Transverse colon (tissue), 4 donors: ENCODE results near the gene KCNC4.

Experiments used
- CTCF ChIP-seq, 5 experiments: fragments of 200-600 bp in 3 of 5; fragments of 450-650 bp in 2 of 5; sonication (generic) in 3 of 5; IDR thresholded peaks; 1 replicate in 2 of 5; 2 replicates in 3 of 5; pipeline ENCODE4 v1.5.1; 2016 to 2017; ENCODE audit warnings: antibody characterized with exemption in 5 of 5, inconsistent platforms in 3 of 5, mild to moderate bottlenecking in 2 of 5, moderate library complexity in 1 of 5
- EP300 ChIP-seq: sonication (generic); formaldehyde crosslinking; IDR thresholded peaks from one replicate; pipeline ENCODE4 v1.6.1; 2017; ENCODE audit warnings: antibody characterized with exemption, low read depth
- POLR2A ChIP-seq: fragments of 450-650 bp; IDR thresholded peaks from one replicate; pipeline ENCODE4 v1.6.1; 2016; ENCODE audit warnings: antibody characterized with exemption, mild to moderate bottlenecking, moderate library complexity
- POLR2AphosphoS5 ChIP-seq, 3 donors: sonication (generic); formaldehyde crosslinking; IDR thresholded peaks; one replicate each; pipeline ENCODE4 v1.6.1; 2016; ENCODE audit warnings: antibody characterized with exemption in 3 of 3

- TF ChIP-seq POLR2A = no peak
- no peak for TF ChIP-seq CTCF (IDR thresholded peaks at IDR 0.05)
- no peak for TF ChIP-seq EP300
- TF ChIP-seq POLR2AphosphoS5 (IDR thresholded peaks at IDR 0.05) = no peak
These were observed 38.6 kb downstream of the KCNC4 start for GRCh38 chr1:110248746-110249145.
